Measurements from ENCODE around the gene NFKBIB.

- TF ChIP-seq SREBF2 (IDR thresholded peaks at IDR 0.05) (no peak), BHLHE40 (IDR thresholded peaks at IDR 0.05; ENCODE audit: low read depth, low read length) (no peak), EHMT2 (IDR thresholded peaks at IDR 0.05; ENCODE audit: low read depth) (no peak), ZC3H11A (IDR thresholded peaks at IDR 0.05) (no peak), CEBPB (IDR thresholded peaks at IDR 0.05) (no peak), KDM5A (IDR thresholded peaks at IDR 0.05) (no peak), ZSCAN20 (CRISPR knock-in tag; IDR thresholded peaks at IDR 0.05) (no peak)
- TF ChIP-seq, protein P1, sequence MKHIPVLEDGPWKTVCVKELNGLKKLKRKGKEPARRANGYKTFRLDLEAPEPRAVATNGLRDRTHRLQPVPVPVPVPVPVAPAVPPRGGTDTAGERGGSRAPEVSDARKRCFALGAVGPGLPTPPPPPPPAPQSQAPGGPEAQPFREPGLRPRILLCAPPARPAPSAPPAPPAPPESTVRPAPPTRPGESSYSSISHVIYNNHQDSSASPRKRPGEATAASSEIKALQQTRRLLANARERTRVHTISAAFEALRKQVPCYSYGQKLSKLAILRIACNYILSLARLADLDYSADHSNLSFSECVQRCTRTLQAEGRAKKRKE (CRISPR knock-in tag; IDR thresholded peaks at IDR 0.05; ENCODE audit: low read depth) = no peak
Measured at GRCh38 chr19:38918526-38918925, 18.8 kb downstream of the NFKBIB start.

Data from A549 (cell line).